Smooth muscle cell (in vitro differentiated cells): ENCODE measurements around the gene DLGAP4. TPM values are rescaled to one million over a fixed set of nuclear protein-coding genes. Genes with fewer than 3 reads are reported as not detected.

Source experiments
- DNase-seq: peaks from one replicate; lab custom pipeline; 2025; ENCODE audit not compliant: unreplicated experiment; lab: John Stamatoyannopoulos, UW
- H2AFZ ChIP-seq: fragments of 200-600 bp; sonication (generic); 2 replicates; pipeline ENCODE4 v1.6.0; 2016; ENCODE audit warnings: antibody characterized with exemption, low read depth, mild to moderate bottlenecking
- H3F3A ChIP-seq: fragments of 200-600 bp; sonication (generic); 2 replicates; pipeline ENCODE4 v1.6.0; 2017; ENCODE audit warnings: antibody characterized with exemption, low read depth
- H3K27ac ChIP-seq: fragments of 200-600 bp; sonication (generic); 2 replicates; pipeline ENCODE4 v1.5.1; 2016; ENCODE audit warnings: low read depth, mild to moderate bottlenecking
- H3K27me3 ChIP-seq: fragments of 200-600 bp; sonication (generic); 2 replicates; pipeline ENCODE4 v1.6.1; 2016; ENCODE audit warnings: low read depth, mild to moderate bottlenecking
- H3K36me3 ChIP-seq: fragments of 200-600 bp; sonication (generic); 2 replicates; pipeline ENCODE4 v1.5.1; 2016; ENCODE audit warnings: low read depth
- H3K4me1 ChIP-seq: fragments of 200-600 bp; sonication (generic); 2 replicates; pipeline ENCODE4 v1.5.1; 2016; ENCODE audit warnings: low read depth
- H3K4me2 ChIP-seq: fragments of 200-600 bp; sonication (generic); 2 replicates; pipeline ENCODE4 v1.6.0; 2016; ENCODE audit warnings: mild to moderate bottlenecking
- H3K4me3 ChIP-seq: fragments of 200-600 bp; sonication (generic); 2 replicates; pipeline ENCODE4 v1.5.1; 2016; ENCODE audit warnings: mild to moderate bottlenecking
- H3K79me2 ChIP-seq: fragments of 200-600 bp; sonication (generic); 2 replicates; pipeline ENCODE4 v1.6.0; 2016; ENCODE audit warnings: low read depth, mild to moderate bottlenecking
- H3K9ac ChIP-seq: fragments of 200-600 bp; sonication (generic); 2 replicates; pipeline ENCODE4 v1.6.0; 2016; ENCODE audit warnings: low read depth
- H3K9me3 ChIP-seq: fragments of 200-600 bp; sonication (generic); replicated peaks from 2 replicates; pipeline ENCODE4 v1.5.1; 2016; ENCODE audit warnings: low read depth
- H4K20me1 ChIP-seq: fragments of 200-600 bp; sonication (generic); 2 replicates; pipeline ENCODE4 v1.6.0; 2016; ENCODE audit warnings: low read depth
- CTCF ChIP-seq: fragments of 200-600 bp; sonication (generic); IDR thresholded peaks from 2 replicates; pipeline ENCODE4 v1.5.1; 2017; ENCODE audit warnings: borderline replicate concordance, mild to moderate bottlenecking, antibody characterized with exemption; ENCODE audit not compliant: insufficient read depth, poor library complexity, severe bottlenecking
- WGBS: methylation state at CpG from one replicate; pipeline ENCODE4 v1.1.7; 2016; ENCODE audit warnings: low lambda C conversion rate; 5-methylcytosine and 5-hydroxymethylcytosine counted together
- polyA plus RNA-seq: library from polyadenylated mRNA; unstranded; fragments of >200 nt; fragmentation: Nextera tagmentation; extraction: Ambion mirVana; gene quantifications from 2 replicates; pipeline ENCODE4 v1.2.1, GENCODE V29; 2016
- total RNA-seq: library from RNA; depleted of rRNA; stranded (reverse); fragments of >200 nt; gene quantifications from 2 replicates; pipeline ENCODE4 v1.2.3, GENCODE V29; 2014

DLGAP4 gene
- total and polyA plus RNA-seq, 2 experiments from 2014 or later, result 86.8 to 102 TPM

- no peaks in the 10 kb centered on the region for H3K27me3 ChIP-seq
- 88% methylated on average over 1 of the region's 1 CpG for WGBS
- H2AFZ ChIP-seq, result no peak overlapping the region
- H3K4me2 ChIP-seq, result no peak overlapping the region
- H3K36me3 ChIP-seq, result no peaks in the 10 kb centered on the region
- H4K20me1 ChIP-seq, result peaks cover 100% of the 10 kb centered on the region
- no peak overlapping the region for H3K27ac ChIP-seq
- no peak overlapping the region for H3K9ac ChIP-seq
- no peak for TF ChIP-seq CTCF
- no peak overlapping the region for H3K4me3 ChIP-seq
- no peaks in the 10 kb centered on the region for H3K9me3 ChIP-seq
- DNase-seq, result no peak
- H3K4me1 ChIP-seq, result peaks cover 4% of the 10 kb centered on the region
- H3F3A ChIP-seq, result peaks cover 16% of the 10 kb centered on the region
- peaks cover 100% of the 10 kb centered on the region for H3K79me2 ChIP-seq
Observed at GRCh38 chr20:36487069-36487468, 180.9 kb downstream of the DLGAP4 start.

- Histone ChIP-seq H3K4me1 (peaks cover 4% of the 10 kb centered on the region), H3K27ac (peak overlapping the region; percentile 61), H3K9ac (no peak overlapping the region), H3K9me3 (no peaks in the 10 kb centered on the region), H3K36me3 (no peaks in the 10 kb centered on the region), H2AFZ (no peak overlapping the region), H3F3A (peaks cover 21% of the 10 kb centered on the region), H3K4me2 (peak overlapping the region; percentile 48), H4K20me1 (peaks cover 100% of the 10 kb centered on the region), H3K27me3 (no peaks in the 10 kb centered on the region), H3K79me2 (peaks cover 100% of the 10 kb centered on the region), H3K4me3 (no peak overlapping the region)
- no peak for DNase-seq
- no peak for TF ChIP-seq CTCF
- WGBS, result 28% methylated on average over 1 of the region's 1 CpG
Observed at GRCh38 chr20:36490191-36490590, 184.1 kb downstream of the DLGAP4 start.

- H3F3A ChIP-seq, result peaks cover 18% of the 10 kb centered on the region
- TF ChIP-seq CTCF, result no peak
- no peaks in the 10 kb centered on the region for H3K27me3 ChIP-seq
- peaks cover 100% of the 10 kb centered on the region for H4K20me1 ChIP-seq
- no peaks in the 10 kb centered on the region for H3K9me3 ChIP-seq
- peaks cover 99% of the 10 kb centered on the region for H3K79me2 ChIP-seq
- DNase-seq, result no peak
- peaks cover 4% of the 10 kb centered on the region for H3K4me1 ChIP-seq
- H3K4me3 ChIP-seq, result no peak overlapping the region
- H2AFZ ChIP-seq, result no peak overlapping the region
- no peaks in the 10 kb centered on the region for H3K36me3 ChIP-seq
- H3K4me2 ChIP-seq, result peak overlapping the region; percentile 22
- WGBS, result 60% methylated on average over 8 of the region's 8 CpGs
- H3K9ac ChIP-seq, result no peak overlapping the region
- peak overlapping the region; percentile 23 for H3K27ac ChIP-seq
Observed at GRCh38 chr20:36491901-36492617, 185.9 kb downstream of the DLGAP4 start.
